NCI-H510A treated with DMSO at 0.1 percent for 48 hours (cell line): Measurements from ENCODE around the gene STK11.
A peak's percentile ranks its signal among the peaks of the same experiment; 100 is the strongest.

Source experiments
- DNase-seq: peaks from one replicate; lab custom pipeline; 2025; lab: John Stamatoyannopoulos, UW

The STK11 gene

GRCh38 chr19:1205114-1206099, at the start of gene STK11:
STK11 (plus strand) TSS chr19:1205778; CDS start chr19:1206914, 1,136 bp downstream.
- DNase-seq: peak; percentile 74

DNA sequence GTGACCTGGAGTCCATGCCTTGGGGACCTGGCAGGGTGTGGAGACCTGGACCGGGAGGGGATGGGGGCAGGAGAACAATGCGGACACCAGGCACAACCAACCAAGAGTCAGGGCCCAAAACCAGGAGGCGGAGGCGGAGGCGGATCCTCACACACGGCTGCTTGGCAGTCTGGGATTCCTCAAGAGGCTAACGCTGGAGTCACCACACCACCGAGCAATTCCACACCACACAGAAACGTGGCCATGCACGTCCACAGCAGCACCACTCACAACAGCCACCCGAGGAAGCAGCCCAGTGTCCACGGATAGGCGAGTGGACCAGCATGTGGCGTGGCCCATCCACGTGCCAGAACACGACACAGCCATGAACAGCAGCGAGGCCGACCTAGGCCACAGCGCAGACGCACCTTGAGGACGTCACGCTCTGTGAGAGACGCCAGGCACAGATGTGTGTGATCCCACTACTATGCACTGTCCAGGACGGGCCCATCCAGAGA, 49.2 kb upstream of the STK11 start:
- DNase-seq: no peak

DNA sequence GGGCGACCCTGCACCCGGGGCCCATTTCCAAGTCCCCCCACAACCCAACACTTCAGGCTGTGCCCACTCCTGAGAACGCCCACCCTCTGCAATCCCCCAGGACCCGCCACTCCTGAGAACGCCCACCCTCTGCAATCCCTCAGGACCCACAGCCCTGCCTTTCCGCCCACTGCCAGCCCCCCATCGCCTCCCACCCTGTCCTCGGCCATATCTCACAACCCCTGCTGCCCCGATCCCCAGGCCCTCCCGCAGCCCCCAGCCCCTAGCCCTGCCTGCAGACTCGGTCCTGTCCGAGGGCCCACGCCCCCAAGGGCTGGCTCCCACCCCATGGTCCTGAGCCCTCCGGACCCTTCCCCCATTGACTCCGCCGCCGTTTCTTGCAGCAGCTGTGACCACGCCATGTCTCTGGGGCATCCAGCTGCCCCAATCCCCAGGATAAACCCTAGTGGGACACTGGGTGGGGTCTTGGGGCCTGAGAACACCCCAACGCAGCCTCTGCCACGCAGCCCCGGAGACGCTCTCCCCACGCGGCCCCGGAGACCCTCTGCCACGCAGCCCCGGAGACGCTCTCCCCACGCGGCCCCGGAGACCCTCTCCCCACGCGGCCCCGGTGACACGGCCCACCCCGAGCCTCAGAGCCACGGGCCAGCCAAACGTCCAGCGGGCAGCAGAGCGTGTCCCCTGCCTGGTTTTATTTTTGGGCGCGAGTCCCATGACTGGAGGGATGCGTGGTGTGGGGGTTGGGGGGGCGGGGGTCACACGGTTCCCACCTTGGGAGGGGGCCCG, 48.6 kb upstream of the STK11 start:
- no peak for DNase-seq

DNA sequence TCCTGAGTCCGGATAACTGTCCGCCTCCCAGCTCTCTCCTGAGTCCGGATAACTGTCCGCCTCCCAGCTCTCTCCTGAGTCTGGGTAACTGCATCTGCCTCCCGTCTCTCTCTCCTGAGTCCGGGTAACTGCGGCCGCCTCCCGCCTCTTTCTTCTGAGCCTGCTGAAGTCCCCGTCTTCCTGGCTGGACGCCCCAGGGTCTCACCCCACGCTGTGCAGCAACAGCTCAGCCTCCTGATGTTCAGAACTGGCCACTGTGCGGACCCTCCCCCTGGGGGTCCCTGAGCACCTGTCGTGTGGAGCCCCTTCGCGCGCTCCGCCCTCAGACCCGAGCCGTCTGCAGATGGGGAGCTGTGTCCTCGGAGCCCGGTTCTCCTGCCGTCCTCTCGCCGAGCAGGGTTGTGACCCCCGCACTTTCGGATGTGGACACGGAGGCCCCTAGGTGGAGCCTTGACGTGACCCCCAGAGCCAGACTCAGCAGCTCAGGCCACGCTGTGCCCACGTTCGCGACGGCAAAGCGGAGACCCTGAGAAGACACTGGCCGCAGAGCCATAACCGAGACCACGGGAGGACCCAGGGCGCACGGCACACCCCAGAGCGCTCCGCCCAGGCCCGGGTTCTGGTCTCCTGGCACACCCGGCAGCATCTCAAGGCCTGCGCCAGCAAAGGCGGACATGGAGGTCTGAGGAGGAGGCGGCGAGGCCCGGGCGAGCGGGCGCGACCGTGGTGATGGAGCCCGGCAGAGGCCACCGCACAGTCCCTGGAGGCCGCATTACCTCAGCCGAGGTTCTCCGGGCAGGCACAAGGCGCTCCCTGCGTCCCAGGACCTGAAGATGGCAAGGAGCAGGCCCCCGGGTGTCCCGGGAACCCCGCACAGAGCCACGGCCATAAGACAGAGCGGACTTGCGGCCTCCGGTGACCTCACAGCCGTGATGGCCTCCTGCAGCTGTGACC, 47.4 kb upstream of the STK11 start:
- DNase-seq: no peak

DNA sequence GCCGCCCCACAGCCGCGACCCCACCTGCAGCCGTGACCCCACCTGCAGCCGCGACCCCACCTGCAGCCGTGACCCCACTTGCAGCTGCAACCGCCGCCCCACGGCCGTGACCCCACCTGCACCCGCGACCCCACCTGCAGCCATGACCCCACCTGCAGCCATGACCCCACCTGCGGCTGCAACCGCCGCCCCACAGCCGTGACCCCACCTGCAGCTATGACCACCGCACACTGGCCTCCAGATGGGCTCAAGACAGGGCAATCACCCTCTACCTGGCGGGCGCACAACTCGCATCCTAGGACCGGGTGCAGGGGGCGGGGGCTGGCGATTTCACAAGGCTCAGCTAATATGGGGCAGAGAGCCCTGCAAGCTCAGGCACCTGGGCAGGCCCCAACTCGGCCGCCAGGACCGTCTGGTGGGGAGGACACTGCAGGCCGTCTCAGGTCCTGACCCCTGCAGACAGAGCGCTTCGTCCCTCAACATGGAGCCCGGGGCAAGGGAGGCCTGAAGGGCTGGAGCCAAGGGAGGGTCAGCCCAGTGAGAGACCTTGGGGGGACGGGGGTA, 46.6 kb upstream of the STK11 start:
- DNase-seq: no peak

GRCh38 chr19:1159864-1160595, 45.5 kb upstream of the STK11 start:
- DNase-seq: no peak

- DNase-seq: peak; percentile 43
These were observed 43.9 kb upstream of the STK11 start for GRCh38 chr19:1161716-1162115.

GRCh38 chr19:1162404-1163282, 42.9 kb upstream of the STK11 start:
- DNase-seq: no peak

- no peak for DNase-seq
These were observed 42.2 kb upstream of the STK11 start for GRCh38 chr19:1163283-1163933.

GRCh38 chr19:1163934-1164683, 41.5 kb upstream of the STK11 start:
- no peak for DNase-seq

DNA sequence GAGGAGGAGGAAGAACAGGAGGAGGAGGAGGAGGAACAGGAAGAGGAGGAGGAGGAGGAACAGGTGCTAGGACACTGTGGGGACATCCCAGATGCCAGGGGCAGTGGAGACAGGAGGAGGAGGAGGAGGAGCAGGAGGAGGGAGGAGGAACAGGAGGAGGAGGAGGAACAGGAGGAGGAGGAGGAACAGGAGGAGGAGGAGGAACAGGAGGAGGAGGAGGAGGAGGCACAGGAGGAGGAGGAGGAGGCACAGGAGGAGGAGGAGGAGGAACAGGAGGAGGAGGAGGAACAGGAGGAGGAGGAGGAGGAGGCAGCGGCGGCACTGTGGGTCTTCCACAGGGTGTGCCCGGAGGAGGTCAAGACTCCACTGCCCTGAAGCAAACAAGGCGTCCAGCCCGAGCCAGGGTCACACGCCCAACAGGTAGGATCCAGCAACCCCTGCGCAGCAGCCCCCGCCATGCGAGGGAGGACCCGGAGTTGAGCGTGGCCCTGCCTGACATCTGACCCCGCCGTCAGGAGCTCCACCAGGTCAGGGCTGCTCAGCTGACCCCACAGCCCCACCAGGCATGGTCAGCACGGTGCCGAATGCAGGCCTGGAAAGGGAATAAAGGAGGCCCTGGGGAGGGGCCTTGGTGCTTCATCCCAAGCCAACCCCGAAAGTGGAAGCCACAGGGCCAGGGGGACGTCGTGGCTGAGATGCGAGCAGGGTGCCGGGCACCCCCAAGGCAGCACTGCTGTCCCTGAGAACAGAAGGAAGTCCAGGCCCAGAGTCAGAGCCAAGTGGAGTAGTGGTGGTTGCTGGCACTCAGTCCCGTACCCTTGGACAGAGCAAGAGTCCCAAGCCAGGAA, 40.7 kb upstream of the STK11 start:
- no peak for DNase-seq

GRCh38 chr19:1166872-1167573, 38.6 kb upstream of the STK11 start:
- no peak for DNase-seq

GRCh38 chr19:1167687-1168571, 37.6 kb upstream of the STK11 start:
- no peak for DNase-seq

- DNase-seq: no peak
These were observed 36.8 kb upstream of the STK11 start for GRCh38 chr19:1168572-1169410.

GRCh38 chr19:1169411-1169791, 36.2 kb upstream of the STK11 start:
- DNase-seq: no peak
